ENCODE measurements around the gene ORAI3. TPM values are rescaled to one million over a fixed set of nuclear protein-coding genes. Genes with fewer than 3 reads are reported as not detected.

Gene ORAI3
- total and polyA plus RNA-seq, 2 donors (not counting 1 experiment from before 2014, with no cell fraction given), result 41.1 to 74.1 TPM

GRCh38 chr16:30942426-30942806 is 6.5 kb upstream of the ORAI3 start:
- H3K9ac ChIP-seq (ENCODE audit: insufficient read depth, low read length), result no peak overlapping the region
- DNase-seq (ENCODE audit: low read depth in 2 of 2), result no peak

GRCh38 chr16:30944352-30944751 is 4.5 kb upstream of the ORAI3 start:
- H3K9ac ChIP-seq (ENCODE audit: insufficient read depth, low read length), result no peak overlapping the region

More at GRCh38 chr16:30942426-30942806, 6.5 kb upstream of the ORAI3 start:
- TF ChIP-seq CTCF (conservative IDR thresholded peaks at IDR 0.05 in 1 of 2, IDR thresholded peaks at IDR 0.05 in 1 of 2; ENCODE audit: low read depth in 1 of 2, low read length in 2 of 2), result no peak
- TF ChIP-seq EZH2 (IDR thresholded peaks at IDR 0.05; ENCODE audit: low read length, missing control alignments), result no peak
- H3K4me3 ChIP-seq (replicated peaks in 1 of 4; ENCODE audit: control extremely low read depth in 1 of 4, insufficient read depth in 1 of 4, low read depth in 3 of 4, low read length in 4 of 4), result no peak overlapping the region
- no peaks in the 10 kb centered on the region for H4K20me1 ChIP-seq (ENCODE audit: control insufficient read depth, extremely low read depth, insufficient read depth, low read length)
- H3K4me1 ChIP-seq (ENCODE audit: control insufficient read depth, extremely low read depth, insufficient read depth, low read length), result peaks cover 4% of the 10 kb centered on the region
- no peak overlapping the region for H3K27ac ChIP-seq (ENCODE audit: insufficient read depth, low read length)
- H3K27me3 ChIP-seq (ENCODE audit: control insufficient read depth, insufficient read depth, low read length), result no peaks in the 10 kb centered on the region
- no peaks in the 10 kb centered on the region for H3K9me3 ChIP-seq (ENCODE audit: control insufficient read depth, insufficient read depth, low read depth, low read length)
- H2AFZ ChIP-seq (ENCODE audit: low read length), result no peak overlapping the region
- no peak overlapping the region for H3K4me2 ChIP-seq (ENCODE audit: extremely low read depth, insufficient read depth, low read length)
- no peaks in the 10 kb centered on the region for H3K79me2 ChIP-seq (ENCODE audit: control insufficient read depth, insufficient read depth, low read length)
- peaks cover 18% of the 10 kb centered on the region for H3K36me3 ChIP-seq (ENCODE audit: control insufficient read depth, insufficient read depth, low read length)

More at GRCh38 chr16:30944352-30944751, 4.5 kb upstream of the ORAI3 start:
- Histone ChIP-seq H3K4me1 (ENCODE audit: control insufficient read depth, extremely low read depth, insufficient read depth, low read length) (peaks cover 3% of the 10 kb centered on the region), H3K27ac (ENCODE audit: insufficient read depth, low read length) (no peak overlapping the region), H3K4me2 (ENCODE audit: extremely low read depth, insufficient read depth, low read length) (no peak overlapping the region), H2AFZ (ENCODE audit: low read length) (no peak overlapping the region), H3K36me3 (ENCODE audit: control insufficient read depth, insufficient read depth, low read length) (peaks cover 18% of the 10 kb centered on the region), H3K4me3 (replicated peaks in 1 of 4; ENCODE audit: control extremely low read depth in 1 of 4, insufficient read depth in 1 of 4, low read depth in 3 of 4, low read length in 4 of 4) (no peak overlapping the region), H3K79me2 (ENCODE audit: control insufficient read depth, insufficient read depth, low read length) (no peaks in the 10 kb centered on the region), H3K27me3 (ENCODE audit: control insufficient read depth, insufficient read depth, low read length) (no peaks in the 10 kb centered on the region), H4K20me1 (ENCODE audit: control insufficient read depth, extremely low read depth, insufficient read depth, low read length) (no peaks in the 10 kb centered on the region), H3K9me3 (ENCODE audit: control insufficient read depth, insufficient read depth, low read depth, low read length) (no peaks in the 10 kb centered on the region)
- no peak for DNase-seq (ENCODE audit: low read depth in 2 of 2)
- no peak for TF ChIP-seq EZH2 (IDR thresholded peaks at IDR 0.05; ENCODE audit: low read length, missing control alignments)
- no peak for TF ChIP-seq CTCF (conservative IDR thresholded peaks at IDR 0.05 in 1 of 2, IDR thresholded peaks at IDR 0.05 in 1 of 2; ENCODE audit: low read depth in 1 of 2, low read length in 2 of 2)

Data from fibroblast of lung (primary cell).